ENCODE measurements around the gene CCDC88C.

Gene CCDC88C

GRCh38 chr14:91305650-91306431, 111.8 kb downstream of the CCDC88C start:
- H3K4me3 ChIP-seq (ENCODE audit: low read length in 2 of 2), result no peak overlapping the region
- peaks cover 50 to 97% of the 10 kb centered on the region in 2 donors for H3K36me3 ChIP-seq (replicated peaks in 1 of 2; ENCODE audit: control insufficient read depth in 2 of 2, insufficient read depth in 2 of 2, low read length in 2 of 2)
- H3K23ac ChIP-seq (ENCODE audit: low read depth, low read length, poor library complexity), result peak overlapping the region; percentile 14
- no peak overlapping the region for H3K4me2 ChIP-seq (ENCODE audit: insufficient read depth, low read length, poor library complexity, severe bottlenecking)
- H3K9ac ChIP-seq (ENCODE audit: low read depth, low read length, poor library complexity), result no peak overlapping the region
- H2BK12ac ChIP-seq (ENCODE audit: low read length), result no peak overlapping the region
- no peak overlapping the region for H2BK5ac ChIP-seq (ENCODE audit: low read length)
- no peak overlapping the region for H3K27ac ChIP-seq (replicated peaks; ENCODE audit: low read length)
- no peak overlapping the region for H3K14ac ChIP-seq (ENCODE audit: low read length)
- no peak overlapping the region for H2AFZ ChIP-seq (ENCODE audit: low read length)
- H2BK15ac ChIP-seq (ENCODE audit: low read length), result no peak overlapping the region
- peaks cover 0 to 10% of the 10 kb centered on the region in 2 donors for H3K4me1 ChIP-seq (ENCODE audit: control insufficient read depth in 2 of 2, insufficient read depth in 1 of 2, low read depth in 1 of 2, low read length in 2 of 2)
- peaks cover 0 to 2% of the 10 kb centered on the region in 2 donors for H3K9me3 ChIP-seq (replicated peaks in 1 of 2; ENCODE audit: control insufficient read depth in 2 of 2, insufficient read depth in 1 of 2, low read depth in 1 of 2, low read length in 2 of 2)
- no peaks in the 10 kb centered on the region for H3K27me3 ChIP-seq (ENCODE audit: control insufficient read depth in 3 of 3, insufficient read depth in 3 of 3, low read depth in 1 of 3, low read length in 3 of 3)
- H4K8ac ChIP-seq (ENCODE audit: low read depth, low read length), result no peak overlapping the region
- H3K79me1 ChIP-seq (ENCODE audit: low read depth, low read length), result peaks cover 2% of the 10 kb centered on the region
- no CpG with 5 or more reads among the region's 10 CpGs for WGBS, 2 donors (ENCODE audit: extremely low coverage in 2 of 2, insufficient read length in 2 of 2, insufficient replicate concordance in 1 of 2)
- H2AK5ac ChIP-seq (ENCODE audit: low read depth, low read length), result no peak overlapping the region
- H3K4ac ChIP-seq (ENCODE audit: low read length), result no peak overlapping the region
- H4K91ac ChIP-seq (ENCODE audit: low read depth, low read length, poor library complexity), result no peak overlapping the region
- H2BK120ac ChIP-seq (ENCODE audit: low read depth, low read length), result no peak overlapping the region
- no peak overlapping the region for H3K18ac ChIP-seq (ENCODE audit: low read length)
- no peak for DNase-seq (ENCODE audit: low spot score)

- Histone ChIP-seq H2BK120ac (ENCODE audit: low read depth, low read length) (peak overlapping the region; percentile 9), H3K4me2 (ENCODE audit: insufficient read depth, low read length, poor library complexity, severe bottlenecking) (peak overlapping the region; percentile 40), H4K91ac (ENCODE audit: low read depth, low read length, poor library complexity) (peak overlapping the region; percentile 35), H3K9ac (ENCODE audit: low read depth, low read length, poor library complexity) (peak overlapping the region; percentile 91), H2BK12ac (ENCODE audit: low read length) (no peak overlapping the region), H3K4me3 (ENCODE audit: low read length in 2 of 2) (peak overlapping the region in 1 of 2 donors; percentile 56), H2AK5ac (ENCODE audit: low read depth, low read length) (peak overlapping the region; percentile 21), H3K9me3 (replicated peaks in 1 of 2; ENCODE audit: control insufficient read depth in 2 of 2, insufficient read depth in 1 of 2, low read depth in 1 of 2, low read length in 2 of 2) (no peaks in the 10 kb centered on the region), H3K79me1 (ENCODE audit: low read depth, low read length) (peaks cover 2% of the 10 kb centered on the region), H3K4me1 (ENCODE audit: control insufficient read depth in 2 of 2, insufficient read depth in 1 of 2, low read depth in 1 of 2, low read length in 2 of 2) (peaks cover 0 to 10% of the 10 kb centered on the region in 2 donors), H4K8ac (ENCODE audit: low read depth, low read length) (no peak overlapping the region), H3K4ac (ENCODE audit: low read length) (no peak overlapping the region), H3K27me3 (ENCODE audit: control insufficient read depth in 3 of 3, insufficient read depth in 3 of 3, low read depth in 1 of 3, low read length in 3 of 3) (no peaks in the 10 kb centered on the region), H2BK15ac (ENCODE audit: low read length) (peak overlapping the region; percentile 40), H3K14ac (ENCODE audit: low read length) (peak overlapping the region; percentile 97), H3K36me3 (replicated peaks in 1 of 2; ENCODE audit: control insufficient read depth in 2 of 2, insufficient read depth in 2 of 2, low read length in 2 of 2) (peaks cover 57 to 97% of the 10 kb centered on the region in 2 donors), H3K23ac (ENCODE audit: low read depth, low read length, poor library complexity) (peak overlapping the region; percentile 77), H3K18ac (ENCODE audit: low read length) (peak overlapping the region; percentile 94), H2AFZ (ENCODE audit: low read length) (no peak overlapping the region), H3K27ac (replicated peaks; ENCODE audit: low read length) (peak overlapping the region; percentile 69), H2BK5ac (ENCODE audit: low read length) (no peak overlapping the region)
- DNase-seq (ENCODE audit: low spot score), result no peak
- WGBS, 2 donors (ENCODE audit: extremely low coverage in 2 of 2, insufficient read length in 2 of 2, insufficient replicate concordance in 1 of 2), result no CpG with 5 or more reads among the region's 18 CpGs
These were observed 113.7 kb downstream of the CCDC88C start for GRCh38 chr14:91303924-91304229.

- Histone ChIP-seq H4K8ac (ENCODE audit: low read depth, low read length) (no peak overlapping the region), H3K4me1 (ENCODE audit: control insufficient read depth in 2 of 2, insufficient read depth in 1 of 2, low read depth in 1 of 2, low read length in 2 of 2) (peaks cover 0 to 10% of the 10 kb centered on the region in 2 donors), H3K27ac (replicated peaks; ENCODE audit: low read length) (peak overlapping the region; percentile 69), H3K18ac (ENCODE audit: low read length) (peak overlapping the region; percentile 94), H3K23ac (ENCODE audit: low read depth, low read length, poor library complexity) (peak overlapping the region; percentile 77), H3K79me1 (ENCODE audit: low read depth, low read length) (peaks cover 2% of the 10 kb centered on the region), H3K36me3 (replicated peaks in 1 of 2; ENCODE audit: control insufficient read depth in 2 of 2, insufficient read depth in 2 of 2, low read length in 2 of 2) (peaks cover 55 to 97% of the 10 kb centered on the region in 2 donors), H3K4me3 (ENCODE audit: low read length in 2 of 2) (peak overlapping the region in 1 of 2 donors; percentile 56), H2BK5ac (ENCODE audit: low read length) (no peak overlapping the region), H4K91ac (ENCODE audit: low read depth, low read length, poor library complexity) (peak overlapping the region; percentile 35), H2BK15ac (ENCODE audit: low read length) (peak overlapping the region; percentile 40), H3K27me3 (ENCODE audit: control insufficient read depth in 3 of 3, insufficient read depth in 3 of 3, low read depth in 1 of 3, low read length in 3 of 3) (no peaks in the 10 kb centered on the region), H2BK12ac (ENCODE audit: low read length) (no peak overlapping the region), H2BK120ac (ENCODE audit: low read depth, low read length) (peak overlapping the region; percentile 9), H3K9me3 (replicated peaks in 1 of 2; ENCODE audit: control insufficient read depth in 2 of 2, insufficient read depth in 1 of 2, low read depth in 1 of 2, low read length in 2 of 2) (no peaks in the 10 kb centered on the region), H3K4me2 (ENCODE audit: insufficient read depth, low read length, poor library complexity, severe bottlenecking) (peak overlapping the region; percentile 40), H3K14ac (ENCODE audit: low read length) (peak overlapping the region; percentile 97), H2AK5ac (ENCODE audit: low read depth, low read length) (peak overlapping the region; percentile 21), H2AFZ (ENCODE audit: low read length) (no peak overlapping the region), H3K4ac (ENCODE audit: low read length) (no peak overlapping the region), H3K9ac (ENCODE audit: low read depth, low read length, poor library complexity) (peak overlapping the region; percentile 91)
- WGBS, 2 donors (ENCODE audit: extremely low coverage in 2 of 2, insufficient read length in 2 of 2, insufficient replicate concordance in 1 of 2), result no CpG with 5 or more reads among the region's 23 CpGs
- peak; percentile 93 for DNase-seq (ENCODE audit: low spot score)
These were observed 114.3 kb downstream of the CCDC88C start for GRCh38 chr14:91303091-91303923.

GRCh38 chr14:91302391-91302790, 115.2 kb downstream of the CCDC88C start:
- Histone ChIP-seq H3K4me2 (ENCODE audit: insufficient read depth, low read length, poor library complexity, severe bottlenecking) (no peak overlapping the region), H3K36me3 (replicated peaks in 1 of 2; ENCODE audit: control insufficient read depth in 2 of 2, insufficient read depth in 2 of 2, low read length in 2 of 2) (peaks cover 49 to 97% of the 10 kb centered on the region in 2 donors), H4K91ac (ENCODE audit: low read depth, low read length, poor library complexity) (no peak overlapping the region), H3K9me3 (replicated peaks in 1 of 2; ENCODE audit: control insufficient read depth in 2 of 2, insufficient read depth in 1 of 2, low read depth in 1 of 2, low read length in 2 of 2) (no peaks in the 10 kb centered on the region), H2BK15ac (ENCODE audit: low read length) (no peak overlapping the region), H2AFZ (ENCODE audit: low read length) (no peak overlapping the region), H3K18ac (ENCODE audit: low read length) (no peak overlapping the region), H3K27me3 (ENCODE audit: control insufficient read depth in 3 of 3, insufficient read depth in 3 of 3, low read depth in 1 of 3, low read length in 3 of 3) (no peaks in the 10 kb centered on the region), H4K8ac (ENCODE audit: low read depth, low read length) (no peak overlapping the region), H3K4me3 (ENCODE audit: low read length in 2 of 2) (no peak overlapping the region), H3K14ac (ENCODE audit: low read length) (no peak overlapping the region), H3K4me1 (ENCODE audit: control insufficient read depth in 2 of 2, insufficient read depth in 1 of 2, low read depth in 1 of 2, low read length in 2 of 2) (peaks cover 0 to 8% of the 10 kb centered on the region in 2 donors), H2BK12ac (ENCODE audit: low read length) (no peak overlapping the region), H3K27ac (replicated peaks; ENCODE audit: low read length) (no peak overlapping the region), H3K23ac (ENCODE audit: low read depth, low read length, poor library complexity) (peak overlapping the region; percentile 46), H3K79me1 (ENCODE audit: low read depth, low read length) (peaks cover 2% of the 10 kb centered on the region), H3K9ac (ENCODE audit: low read depth, low read length, poor library complexity) (no peak overlapping the region), H2AK5ac (ENCODE audit: low read depth, low read length) (no peak overlapping the region), H3K4ac (ENCODE audit: low read length) (no peak overlapping the region), H2BK120ac (ENCODE audit: low read depth, low read length) (no peak overlapping the region), H2BK5ac (ENCODE audit: low read length) (no peak overlapping the region)
- no peak for DNase-seq (ENCODE audit: low spot score)
- no CpG with 5 or more reads among the region's 3 CpGs for WGBS, 2 donors (ENCODE audit: extremely low coverage in 2 of 2, insufficient read length in 2 of 2, insufficient replicate concordance in 1 of 2)

All from neuronal stem cell (in vitro differentiated cells).